OCI-M2 (cell line): ENCODE measurements around the gene RAVER2.
A peak's percentile ranks its signal among the peaks of the same experiment; 100 is the strongest.
"Not testable (repeated sequence)": the region's sequence is repeated elsewhere in the genome, so short reads cannot be mapped to it uniquely, and the experiment has no call there.

Experiments
- DNase-seq: peaks from one replicate; lab custom pipeline; 2025; ENCODE audit not compliant: unreplicated experiment; lab: John Stamatoyannopoulos, UW

RAVER2 gene

DNA sequence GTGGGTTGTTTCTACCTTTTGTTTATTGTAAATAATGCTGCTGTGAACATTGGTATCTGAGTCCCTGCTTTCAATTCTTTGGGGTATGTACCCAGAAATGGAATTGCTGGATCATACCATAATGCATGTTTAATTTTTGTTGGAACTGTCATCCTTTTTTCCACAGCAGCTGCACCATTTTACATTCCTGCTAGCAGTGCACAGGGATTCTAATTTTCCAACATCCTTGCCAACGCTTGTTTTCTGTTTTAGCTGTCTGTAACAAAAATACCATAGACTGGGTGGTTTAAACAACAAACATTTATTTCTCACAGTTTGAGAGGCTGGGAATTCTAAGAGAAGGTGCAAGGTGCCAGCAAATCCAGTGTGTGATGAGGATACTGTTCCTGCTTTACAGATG is 65.1 kb downstream of the RAVER2 start:
- no peak for DNase-seq

- DNase-seq, result no peak
These were observed 66.3 kb downstream of the RAVER2 start for GRCh38 chr1:64811131-64811530.

DNA sequence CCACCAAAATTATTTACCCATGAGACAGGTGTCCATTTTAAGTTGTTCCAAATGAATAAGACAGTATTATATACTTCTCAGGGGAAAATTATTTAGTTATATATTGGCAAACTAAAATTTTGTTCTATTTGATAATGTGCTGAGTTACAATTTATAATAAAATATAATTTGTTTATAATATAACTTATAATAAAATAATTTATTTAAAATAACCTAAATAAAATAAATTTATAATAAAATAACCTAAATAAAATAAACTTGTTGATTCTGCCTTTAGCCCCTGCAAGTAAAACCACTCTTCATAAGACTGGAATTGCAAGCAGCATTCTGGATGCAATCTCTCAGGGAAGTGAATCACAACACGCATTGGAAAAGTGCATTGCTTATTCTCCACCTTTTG is 69.6 kb downstream of the RAVER2 start:
- DNase-seq, result no peak

GRCh38 chr1:64817364-64817763 is 72.5 kb downstream of the RAVER2 start:
- DNase-seq, result not testable (repeated sequence)

GRCh38 chr1:64820572-64820971 is 75.7 kb downstream of the RAVER2 start:
- DNase-seq, result not testable (repeated sequence)

GRCh38 chr1:64822621-64823020 is 77.7 kb downstream of the RAVER2 start:
- no peak for DNase-seq

DNA sequence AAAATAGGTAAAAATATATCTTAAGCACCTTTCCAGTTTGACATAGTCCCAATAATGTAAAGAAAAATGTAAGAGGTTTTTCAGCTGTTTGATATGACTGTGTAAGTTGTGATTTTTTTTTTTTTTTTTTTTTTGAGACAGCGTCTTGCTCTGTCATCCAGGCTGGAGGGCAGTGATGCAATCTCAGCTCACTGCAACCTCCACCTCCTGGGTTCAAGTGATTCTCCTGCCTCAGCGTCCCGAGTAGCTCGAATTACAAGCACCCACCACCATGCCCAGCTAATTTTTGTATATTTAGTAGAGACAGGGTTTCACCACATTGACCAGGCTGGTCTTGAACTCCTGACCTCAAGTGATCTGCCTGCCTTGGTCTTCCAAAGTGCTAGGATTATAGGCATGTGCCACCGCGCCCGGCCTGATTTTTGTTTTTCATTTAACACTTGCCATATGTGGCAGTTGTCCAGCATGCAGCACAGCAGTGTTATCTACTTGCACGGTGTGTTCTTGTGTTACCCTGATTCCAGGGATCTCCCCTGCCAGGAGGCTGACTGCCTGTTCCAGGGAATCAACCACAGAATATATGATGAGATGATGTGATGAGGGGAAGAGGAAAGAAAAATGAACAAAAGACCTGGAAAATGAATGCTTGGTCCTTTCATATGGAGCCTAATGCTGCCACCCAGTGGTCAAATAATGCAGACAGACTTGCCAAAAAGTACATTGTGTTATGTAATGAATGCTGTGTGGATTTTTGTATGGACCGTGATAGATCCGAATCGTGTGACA is 79.0 kb downstream of the RAVER2 start:
- peak; percentile 30 for DNase-seq

GRCh38 chr1:64826991-64827390 is 82.1 kb downstream of the RAVER2 start:
- DNase-seq, result no peak

DNA sequence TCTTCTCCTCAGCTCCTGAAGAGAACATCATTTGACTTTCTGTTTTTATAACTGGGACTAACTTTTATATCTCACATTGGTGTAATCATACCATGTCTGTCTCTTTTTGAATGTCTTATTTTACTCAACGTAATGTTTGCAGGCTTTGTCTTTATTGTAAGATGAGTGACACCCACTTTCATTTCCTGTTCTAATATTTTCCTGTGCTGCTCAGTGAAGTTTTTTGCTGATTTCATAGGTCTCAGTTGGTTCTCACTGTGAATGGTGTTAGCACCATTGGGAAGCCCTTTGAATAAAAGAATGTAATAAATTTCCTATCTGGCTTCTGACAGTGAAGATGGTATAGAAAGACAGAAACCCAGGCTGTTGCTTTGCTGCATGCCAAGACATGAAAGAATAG is 84.0 kb downstream of the RAVER2 start:
- DNase-seq, result no peak

GRCh38 chr1:64829411-64830029 is 84.6 kb downstream of the RAVER2 start:
- DNase-seq, result no peak

DNA sequence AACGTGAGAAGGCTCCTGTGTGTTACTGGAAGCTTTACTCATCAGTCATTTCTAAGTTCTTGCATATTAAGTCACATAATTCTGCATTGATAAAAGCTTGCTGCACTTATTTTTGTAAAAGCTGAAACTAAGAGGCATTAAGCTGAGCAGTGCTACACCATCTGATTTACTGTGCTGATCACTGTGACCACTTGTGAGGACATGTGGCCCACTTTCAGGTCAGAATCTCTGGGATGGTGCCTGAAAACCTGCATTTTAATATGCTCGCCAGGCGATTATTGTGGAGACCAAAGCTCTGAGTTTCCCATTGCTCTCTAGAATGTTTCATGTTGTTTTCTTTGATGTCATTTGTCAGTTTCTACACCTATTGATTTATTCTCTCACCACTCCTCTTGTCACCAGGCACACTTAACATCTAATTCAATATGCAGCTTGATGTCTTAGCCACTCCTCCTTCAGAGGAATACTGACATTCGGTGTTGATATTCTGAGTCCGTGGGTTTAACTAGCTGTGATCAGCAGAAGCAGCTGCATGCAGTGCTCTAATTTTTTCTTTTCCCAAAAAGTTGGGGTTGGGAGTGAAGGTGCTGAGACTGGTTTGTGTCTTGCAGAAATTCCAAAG is 85.3 kb downstream of the RAVER2 start:
- DNase-seq, result no peak

DNA sequence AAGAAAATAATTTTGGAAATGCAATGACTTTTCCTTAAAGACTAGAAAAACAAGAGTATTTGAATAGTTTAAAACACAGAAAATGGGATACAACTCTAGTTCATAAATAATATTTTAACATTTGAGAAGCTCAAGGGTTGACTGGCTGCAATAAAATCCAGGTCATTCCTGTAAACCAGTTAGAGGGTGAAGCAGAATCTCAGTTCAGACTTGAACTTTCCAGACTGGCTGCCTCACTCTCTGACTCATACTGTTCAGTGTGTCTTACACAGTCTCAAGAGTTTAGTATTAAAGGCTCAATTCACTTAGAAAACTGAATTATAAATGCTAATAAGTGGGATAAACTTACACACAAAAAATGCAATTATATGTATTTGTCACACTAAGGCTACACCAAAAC is 89.9 kb downstream of the RAVER2 start:
- DNase-seq, result no peak

DNA sequence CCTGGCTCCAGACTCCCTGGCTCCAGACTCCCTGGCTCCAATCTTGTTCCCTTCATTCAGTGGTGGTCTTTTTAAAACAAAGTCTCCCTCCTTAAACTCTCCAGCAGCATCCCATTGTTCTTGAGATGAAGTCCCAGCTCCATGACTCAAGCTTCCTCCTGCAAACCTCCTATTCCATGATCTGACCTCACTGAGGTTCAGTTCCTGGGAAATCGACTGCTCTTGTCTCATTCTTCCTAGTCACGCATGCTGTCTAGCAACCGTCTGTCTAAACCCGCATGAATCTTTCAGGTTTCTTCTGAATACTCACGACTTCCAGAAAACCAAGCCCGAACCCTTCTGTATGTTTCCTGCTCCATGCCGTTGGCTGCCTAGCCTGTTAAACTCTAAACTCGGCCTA is 91.9 kb downstream of the RAVER2 start:
- no peak for DNase-seq

DNA sequence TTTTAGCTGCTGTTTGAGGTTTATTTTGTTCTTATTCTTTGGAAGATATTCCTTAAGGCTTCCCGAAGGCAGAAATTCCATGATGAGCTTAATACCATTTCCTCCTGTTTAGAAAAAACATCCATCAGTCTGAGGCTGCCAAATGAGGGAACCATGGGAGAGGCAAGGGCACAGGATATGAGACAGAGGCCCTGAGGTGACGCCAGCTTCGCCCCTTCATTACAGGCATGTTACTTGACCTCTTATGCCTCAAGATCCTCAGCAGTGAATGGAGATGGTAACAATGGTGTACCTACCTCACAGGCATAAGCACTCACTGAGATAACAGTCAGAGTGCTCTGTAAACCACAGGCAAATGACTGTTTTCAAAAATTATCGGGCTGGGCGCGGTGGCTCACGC is 93.6 kb downstream of the RAVER2 start:
- no peak for DNase-seq

- no peak for DNase-seq
These were observed 94.4 kb downstream of the RAVER2 start for GRCh38 chr1:64839261-64839660.

GRCh38 chr1:64839732-64840405 is 95.0 kb downstream of the RAVER2 start:
- no peak for DNase-seq

GRCh38 chr1:64841330-64842065 is 96.6 kb downstream of the RAVER2 start:
- DNase-seq, result no peak

- no peak for DNase-seq
These were observed 97.3 kb downstream of the RAVER2 start for GRCh38 chr1:64842224-64842623.

DNA sequence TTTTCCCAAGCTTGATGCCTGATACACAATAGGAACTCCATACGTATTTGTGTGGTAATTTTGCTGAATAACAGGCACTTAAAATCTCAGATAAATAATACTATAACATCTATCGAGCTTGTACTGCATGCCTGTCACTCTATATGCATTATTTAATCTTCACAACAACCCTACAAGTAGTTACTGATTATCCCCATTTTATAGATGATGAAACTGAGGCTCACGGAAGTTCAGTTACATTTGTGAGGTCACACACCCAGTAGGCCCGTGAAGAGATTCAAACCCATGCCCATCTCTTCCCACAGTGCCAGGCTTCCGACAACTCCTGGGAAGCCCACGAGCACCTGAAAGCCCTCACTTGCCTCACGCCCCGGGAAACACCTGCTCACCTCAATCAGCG is 98.8 kb downstream of the RAVER2 start:
- no peak for DNase-seq

DNA sequence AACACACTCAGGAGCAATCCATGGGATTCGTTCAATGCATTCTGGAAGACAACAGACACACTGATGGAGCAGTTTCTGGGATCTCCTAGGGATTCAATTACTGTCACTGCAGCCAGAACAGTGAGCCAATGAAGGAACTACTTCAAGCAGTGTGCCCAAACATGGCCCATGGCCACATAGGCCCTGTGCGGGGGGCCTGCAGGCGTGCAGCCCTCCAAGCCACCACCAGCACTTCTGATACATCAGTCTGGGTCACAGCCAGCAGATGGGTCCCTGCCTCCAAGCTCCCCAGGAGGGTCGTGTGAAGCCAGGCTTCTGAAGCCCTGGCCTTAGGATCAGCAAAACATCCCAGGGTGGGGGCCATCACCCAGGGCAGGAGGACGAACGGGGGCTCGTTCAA is 99.3 kb downstream of the RAVER2 start:
- DNase-seq, result no peak

GRCh38 chr1:64844609-64845008 is 99.7 kb downstream of the RAVER2 start:
- no peak for DNase-seq
